Measurements from ENCODE around the gene CNR1.

- TF ChIP-seq, protein P1, sequence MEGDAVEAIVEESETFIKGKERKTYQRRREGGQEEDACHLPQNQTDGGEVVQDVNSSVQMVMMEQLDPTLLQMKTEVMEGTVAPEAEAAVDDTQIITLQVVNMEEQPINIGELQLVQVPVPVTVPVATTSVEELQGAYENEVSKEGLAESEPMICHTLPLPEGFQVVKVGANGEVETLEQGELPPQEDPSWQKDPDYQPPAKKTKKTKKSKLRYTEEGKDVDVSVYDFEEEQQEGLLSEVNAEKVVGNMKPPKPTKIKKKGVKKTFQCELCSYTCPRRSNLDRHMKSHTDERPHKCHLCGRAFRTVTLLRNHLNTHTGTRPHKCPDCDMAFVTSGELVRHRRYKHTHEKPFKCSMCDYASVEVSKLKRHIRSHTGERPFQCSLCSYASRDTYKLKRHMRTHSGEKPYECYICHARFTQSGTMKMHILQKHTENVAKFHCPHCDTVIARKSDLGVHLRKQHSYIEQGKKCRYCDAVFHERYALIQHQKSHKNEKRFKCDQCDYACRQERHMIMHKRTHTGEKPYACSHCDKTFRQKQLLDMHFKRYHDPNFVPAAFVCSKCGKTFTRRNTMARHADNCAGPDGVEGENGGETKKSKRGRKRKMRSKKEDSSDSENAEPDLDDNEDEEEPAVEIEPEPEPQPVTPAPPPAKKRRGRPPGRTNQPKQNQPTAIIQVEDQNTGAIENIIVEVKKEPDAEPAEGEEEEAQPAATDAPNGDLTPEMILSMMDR (IDR thresholded peaks at IDR 0.05; ENCODE audit: low read length) = no peak
- no peak for TF ChIP-seq EZH2 (IDR thresholded peaks at IDR 0.05; ENCODE audit: borderline replicate concordance, low read length)
Observed at GRCh38 chr6:88161940-88162339, 4.2 kb downstream of the CNR1 start.

Measured in OCI-LY1 (cell line).